Fibroblast of skin of scalp (primary cell): ENCODE data around the gene LDHD.

Experiments
- DNase-seq: peaks from one replicate; pipeline ENCODE4 v3.0.0-alpha.2; 2013

Gene LDHD

DNA sequence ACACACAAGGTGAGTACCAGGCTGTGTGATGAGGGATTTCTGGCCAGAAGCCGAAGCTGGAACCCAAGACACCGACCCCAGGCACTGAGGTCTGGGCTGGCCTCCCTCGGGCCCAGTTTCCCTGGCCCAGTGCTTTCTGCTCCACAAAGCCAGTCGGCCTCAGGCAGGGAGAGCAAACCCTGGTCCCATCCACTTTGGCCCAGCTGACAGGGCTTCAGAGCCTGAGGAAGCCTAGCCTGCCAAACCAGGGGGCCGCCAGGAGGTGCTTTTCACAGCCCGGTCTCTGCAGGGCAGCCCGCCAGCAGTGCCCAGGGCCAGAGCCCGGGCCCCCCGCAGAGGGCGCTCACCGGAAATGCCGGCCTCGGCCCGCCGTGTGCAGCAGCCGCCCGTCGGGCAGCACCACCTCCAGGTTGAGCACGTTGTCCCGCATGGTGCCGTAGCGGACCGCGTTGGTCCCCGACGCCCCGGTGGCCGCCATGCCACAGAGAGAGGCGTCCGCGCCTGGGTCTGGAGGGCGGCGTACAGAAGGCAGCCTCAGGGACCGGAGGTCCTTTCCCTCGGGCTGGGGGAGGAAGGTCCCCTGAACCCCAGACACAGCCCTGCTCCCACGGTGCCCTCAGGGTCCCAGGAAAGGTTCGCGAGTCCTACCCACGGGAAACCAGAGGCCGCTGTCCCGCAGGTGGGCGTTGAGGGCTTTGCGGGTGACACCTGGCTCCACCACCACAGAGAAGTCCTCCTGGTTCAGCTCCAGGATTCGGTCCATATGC, 2.2 kb downstream of the LDHD start:
- DNase-seq = no peak

DNA sequence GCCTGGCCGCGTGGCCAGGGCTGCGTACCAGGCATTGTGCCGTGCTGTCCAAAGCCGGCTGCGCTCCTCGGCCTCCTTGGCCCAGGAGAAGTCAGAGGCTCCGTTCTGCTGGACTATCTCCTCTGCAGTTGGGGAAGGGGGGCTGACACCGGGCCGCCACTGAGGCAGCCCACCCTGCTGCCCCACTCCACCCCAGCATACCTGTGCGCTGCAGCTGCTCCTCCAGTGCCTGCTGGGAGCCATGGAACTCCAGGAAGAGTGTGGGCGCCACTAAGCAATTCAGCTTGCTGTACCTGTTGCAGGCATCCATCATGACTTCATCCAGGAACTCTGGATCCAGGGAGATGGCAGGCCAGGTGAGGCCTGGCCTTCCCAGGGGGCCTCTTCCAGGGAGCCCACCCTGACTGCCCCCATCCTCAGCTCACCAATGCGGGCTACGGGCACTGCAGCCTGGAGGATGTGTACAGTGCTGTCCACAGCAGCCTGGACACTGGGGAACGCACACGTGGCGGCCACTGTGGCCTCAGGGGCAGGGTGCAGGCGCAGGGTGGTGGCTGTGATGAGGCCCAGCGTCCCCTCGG, 2.9 kb downstream of the LDHD start:
- DNase-seq = no peak

DNA sequence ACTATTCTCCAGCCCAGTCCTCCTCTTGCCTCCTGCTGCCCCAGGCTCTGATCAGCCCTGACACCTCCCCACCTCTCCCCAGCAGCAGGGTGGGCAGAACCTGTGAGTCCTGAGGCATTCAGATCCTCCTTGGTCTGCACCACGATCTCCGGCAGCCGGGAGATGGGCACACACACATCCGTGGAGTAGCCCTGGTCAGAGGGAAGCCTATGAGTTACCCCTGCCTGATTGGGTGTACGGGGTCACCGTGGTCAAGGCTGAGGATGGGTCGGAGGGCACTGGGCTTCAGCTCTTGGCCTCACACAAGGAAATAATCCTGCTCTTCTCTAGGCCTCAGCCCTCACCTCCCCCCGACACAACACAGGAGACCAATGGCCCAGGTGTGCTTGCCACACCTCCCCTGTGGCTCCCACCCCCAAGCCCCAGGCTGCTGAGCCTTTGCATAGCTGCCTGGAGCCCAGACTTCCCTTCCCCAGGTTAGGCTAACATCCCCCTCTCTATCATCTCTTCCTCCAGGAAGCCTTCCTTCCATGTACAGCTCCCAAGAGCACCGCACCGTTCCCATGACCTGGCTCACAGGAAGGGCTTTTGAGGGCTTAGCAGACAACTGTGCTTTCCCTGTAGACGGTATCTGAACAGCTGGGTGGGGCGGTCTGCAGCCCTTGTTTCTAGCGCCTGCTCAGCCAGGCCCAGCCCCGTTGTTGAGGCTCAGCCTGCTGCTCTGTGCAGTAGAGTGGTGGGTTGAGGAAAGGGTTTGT, 3.7 kb downstream of the LDHD start:
- DNase-seq = no peak

DNA sequence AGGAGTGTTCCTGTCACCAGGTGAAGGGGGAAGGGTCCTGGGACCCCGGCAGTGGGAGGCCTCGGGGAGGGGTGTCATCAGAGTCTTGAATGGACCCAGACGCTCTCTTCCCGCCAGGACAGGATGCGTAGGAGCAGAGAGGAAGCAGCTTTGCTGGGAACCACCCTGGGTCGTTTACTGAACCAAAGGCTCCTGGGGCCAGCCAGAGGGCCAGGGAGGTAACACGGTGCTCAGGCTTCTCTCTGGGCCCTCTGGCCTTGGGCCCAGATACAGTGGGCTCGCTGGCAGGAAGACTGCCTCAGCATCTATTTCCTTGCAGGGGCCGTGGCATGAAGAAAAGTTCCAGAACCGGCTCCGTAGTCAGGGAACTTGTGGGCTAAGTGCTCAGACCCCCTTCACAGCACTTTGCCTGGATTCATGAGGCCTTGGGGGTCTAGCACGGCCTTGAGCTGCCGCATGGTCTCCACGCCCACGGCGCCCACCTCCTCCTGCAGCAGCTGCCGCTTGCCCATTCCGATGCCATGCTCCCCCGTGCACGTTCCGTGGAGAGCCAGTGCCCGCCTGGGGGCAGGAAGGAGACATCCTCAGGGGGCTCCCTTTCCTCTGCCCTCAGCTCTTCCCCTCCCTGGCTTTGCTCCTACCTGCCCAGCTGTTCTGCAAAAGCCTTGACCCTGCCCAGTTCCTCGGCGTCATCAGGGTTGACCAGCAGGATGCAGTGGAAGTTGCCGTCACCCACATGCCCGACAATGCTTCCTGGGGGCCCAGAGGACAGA, 4.4 kb downstream of the LDHD start:
- no peak for DNase-seq

DNA sequence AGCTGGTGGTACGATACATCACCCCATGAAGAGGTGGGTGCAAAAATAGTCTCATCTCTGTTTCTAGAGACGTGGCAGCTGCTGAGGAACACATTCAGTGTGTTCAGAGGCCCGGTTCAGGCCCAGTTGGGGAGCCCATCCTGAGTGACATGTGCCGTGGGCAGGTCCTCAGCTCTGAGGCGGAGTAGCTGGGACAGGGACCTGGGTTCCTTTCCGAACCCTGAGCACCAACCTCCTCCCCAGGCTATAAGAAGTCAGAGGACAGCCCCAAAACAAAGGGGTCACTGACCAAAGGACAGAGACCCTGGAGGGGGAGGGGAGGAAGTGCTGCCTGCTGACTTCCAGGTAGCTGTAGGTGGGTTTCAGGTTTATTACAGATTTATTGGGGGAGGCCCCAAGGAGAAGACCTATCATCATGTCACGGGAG, 5.1 kb downstream of the LDHD start:
- no peak for DNase-seq

DNA sequence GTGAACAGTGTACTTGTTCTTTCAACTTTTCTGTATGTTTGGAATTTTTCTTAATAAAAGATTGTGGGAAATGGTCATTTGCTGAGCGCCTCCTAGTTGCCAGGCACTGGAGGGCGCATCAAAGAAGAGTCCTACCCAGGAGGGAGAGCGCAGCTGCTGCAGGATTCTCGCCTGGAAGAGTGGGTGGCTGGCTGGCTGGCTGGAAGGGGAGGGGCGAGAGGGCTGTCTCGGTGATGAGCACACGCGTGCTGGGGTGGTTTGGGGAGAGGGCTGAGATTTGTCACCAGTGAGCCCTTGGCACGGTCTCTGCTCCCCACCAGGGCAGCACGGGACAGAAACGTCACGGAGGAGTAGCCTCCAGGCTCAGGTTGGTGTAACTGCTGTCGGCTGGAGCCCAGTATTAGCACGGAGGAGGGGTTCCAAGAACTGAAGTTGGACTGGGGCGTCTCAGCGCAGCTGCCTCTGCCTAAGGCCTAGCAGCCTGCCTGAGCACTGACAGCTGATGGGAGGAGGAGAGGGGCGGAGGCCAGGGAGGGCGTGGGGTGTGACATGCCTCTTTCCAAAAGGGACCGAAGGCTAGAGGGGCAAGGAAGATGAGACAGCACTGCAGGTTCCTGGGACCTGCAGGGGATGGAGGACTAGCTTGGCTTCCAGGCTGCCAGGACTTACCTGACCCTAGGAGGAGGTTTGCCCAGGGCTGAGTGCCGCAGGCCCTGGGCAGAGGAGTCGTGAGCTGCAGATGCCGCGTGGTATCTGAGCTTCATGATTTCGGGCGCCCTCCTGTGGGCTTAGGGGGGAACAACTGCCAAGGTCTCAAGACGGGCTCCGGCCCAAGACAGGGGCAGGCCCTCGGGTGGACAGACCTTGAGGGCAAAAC, 5.7 kb downstream of the LDHD start:
- DNase-seq = peak; percentile 88

DNA sequence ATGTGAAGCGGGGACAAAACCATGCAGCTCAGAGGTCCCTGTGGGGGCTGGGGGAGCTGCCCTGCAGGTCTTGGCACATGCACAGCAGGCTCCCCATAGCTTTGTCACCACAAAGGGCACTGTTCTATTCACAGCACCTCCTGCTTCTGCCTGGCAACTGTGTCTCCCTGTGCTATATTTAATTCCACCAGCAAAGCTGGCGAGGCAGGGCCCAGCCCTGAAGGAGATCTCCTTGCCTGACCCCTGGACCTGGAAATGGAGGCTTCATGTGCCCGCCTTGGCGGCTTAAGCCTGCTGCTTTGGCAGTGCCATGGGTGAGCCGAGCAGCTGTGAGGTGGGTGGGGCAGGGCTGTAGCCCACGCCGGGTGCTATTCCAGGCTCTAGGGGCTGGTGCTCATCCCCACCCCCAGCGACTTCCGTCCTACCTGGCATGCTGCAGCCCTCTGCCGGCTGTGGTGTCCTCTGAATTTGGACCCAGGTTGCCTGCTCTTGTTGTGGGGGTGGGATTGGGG, 6.8 kb downstream of the LDHD start:
- DNase-seq = no peak

DNA sequence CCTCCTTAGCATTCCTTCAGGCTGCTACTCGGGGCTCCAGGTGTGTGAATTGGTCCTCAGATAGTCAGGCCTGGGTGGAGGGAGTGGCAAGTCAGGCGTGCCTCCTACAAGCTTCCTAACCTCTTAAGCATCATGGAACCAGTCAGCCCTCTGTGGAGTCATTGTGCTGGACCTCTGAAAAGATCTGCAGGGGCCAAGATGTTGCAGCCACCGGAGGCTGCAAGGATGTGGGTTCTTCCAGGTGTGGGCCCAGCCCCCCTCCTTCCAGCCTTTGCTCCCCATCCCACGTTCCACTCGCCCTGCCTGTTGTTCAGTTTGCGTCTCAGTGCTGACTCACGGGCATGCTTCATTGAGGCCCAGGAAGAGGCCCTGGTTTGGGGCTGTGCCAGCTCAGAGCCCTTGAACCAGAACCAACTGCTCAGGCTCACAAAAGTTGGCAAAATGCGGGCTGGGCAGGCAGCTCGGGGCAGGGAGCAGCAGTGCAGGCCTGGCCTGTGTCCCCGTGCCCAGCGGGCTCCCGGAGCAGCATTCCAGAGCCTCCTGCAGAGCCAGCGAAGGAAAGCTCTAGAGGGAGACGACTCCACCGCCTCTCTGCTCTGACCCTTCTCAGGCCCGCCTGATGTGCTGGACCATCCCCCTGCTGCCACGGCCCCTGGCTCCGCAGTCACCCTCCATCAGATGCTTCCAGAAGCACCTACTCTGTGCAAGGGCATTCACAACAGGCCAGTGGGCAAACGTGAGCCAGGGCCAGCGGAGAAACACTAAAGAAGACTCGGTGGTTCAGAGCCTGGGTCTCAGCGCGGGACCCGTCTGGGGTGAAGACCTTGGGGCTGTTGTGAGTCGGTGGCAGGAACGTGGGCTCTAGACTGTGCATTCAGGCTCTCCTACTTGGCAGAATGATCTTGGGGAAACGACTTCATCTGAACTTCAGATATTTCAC, 7.5 kb downstream of the LDHD start:
- DNase-seq = peak; percentile 86

DNA sequence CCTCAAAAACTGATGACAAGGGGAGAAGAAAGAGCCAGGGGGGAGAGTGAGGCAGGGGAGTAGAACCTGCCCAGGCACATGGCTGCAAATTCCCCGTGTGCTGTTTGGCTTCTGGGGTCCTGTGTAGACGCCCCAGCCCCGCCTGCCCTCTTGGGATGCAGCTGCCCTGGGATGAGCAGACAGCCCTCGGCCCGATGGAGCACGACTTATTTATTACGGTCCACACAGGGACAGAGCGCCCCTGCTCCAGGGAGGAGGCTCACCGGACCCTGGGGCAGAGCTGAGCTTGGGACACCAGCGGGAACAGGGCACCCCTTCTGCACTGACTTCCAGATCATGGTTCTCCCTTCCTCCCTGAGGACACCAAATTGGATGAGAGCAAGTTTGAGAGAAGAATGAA, 9.1 kb downstream of the LDHD start:
- no peak for DNase-seq

DNA sequence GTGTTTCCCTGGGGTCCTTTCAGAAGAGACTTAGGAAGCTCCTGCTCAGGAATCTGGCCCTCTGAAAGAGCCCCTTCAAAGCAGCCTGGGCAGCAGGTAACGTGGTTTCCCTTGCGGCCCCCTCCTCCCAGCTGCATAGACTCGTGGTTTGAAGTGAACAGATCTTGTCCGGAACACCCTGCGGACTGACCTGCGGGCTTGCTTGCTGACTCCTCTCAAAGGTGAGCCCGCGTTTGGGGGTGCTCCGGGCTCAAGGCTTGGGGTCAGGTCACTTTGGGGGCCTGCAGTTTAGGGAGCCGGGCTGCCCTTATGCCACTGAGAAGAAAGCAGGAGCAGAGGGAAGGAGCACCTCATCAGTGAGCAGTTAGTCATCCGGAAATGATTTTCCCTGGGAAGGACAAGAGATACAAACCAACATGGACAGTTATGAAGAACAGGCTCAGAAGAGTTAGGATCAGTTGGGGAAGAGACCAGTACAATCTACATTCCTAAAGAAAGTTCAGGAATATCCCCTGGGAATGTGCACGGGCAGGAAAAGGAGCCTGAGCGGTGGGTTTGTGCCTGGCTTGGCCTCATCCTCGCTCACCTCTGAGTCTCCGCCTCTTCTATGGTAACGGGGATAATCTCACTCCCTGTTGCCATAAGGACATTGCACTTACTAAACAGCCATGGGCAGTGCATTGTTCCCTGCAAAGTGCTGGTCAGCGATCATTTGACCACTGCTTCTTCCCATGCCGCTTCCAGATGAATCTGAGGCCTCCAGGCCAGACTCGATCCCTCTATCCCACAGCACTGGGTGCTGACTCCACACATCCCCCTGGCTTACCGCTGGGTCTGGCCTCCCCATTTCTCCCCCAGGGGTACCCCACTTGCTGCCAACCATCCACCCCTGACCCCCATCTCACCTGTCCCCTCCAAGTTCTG, 10.0 kb downstream of the LDHD start:
- DNase-seq = no peak

DNA sequence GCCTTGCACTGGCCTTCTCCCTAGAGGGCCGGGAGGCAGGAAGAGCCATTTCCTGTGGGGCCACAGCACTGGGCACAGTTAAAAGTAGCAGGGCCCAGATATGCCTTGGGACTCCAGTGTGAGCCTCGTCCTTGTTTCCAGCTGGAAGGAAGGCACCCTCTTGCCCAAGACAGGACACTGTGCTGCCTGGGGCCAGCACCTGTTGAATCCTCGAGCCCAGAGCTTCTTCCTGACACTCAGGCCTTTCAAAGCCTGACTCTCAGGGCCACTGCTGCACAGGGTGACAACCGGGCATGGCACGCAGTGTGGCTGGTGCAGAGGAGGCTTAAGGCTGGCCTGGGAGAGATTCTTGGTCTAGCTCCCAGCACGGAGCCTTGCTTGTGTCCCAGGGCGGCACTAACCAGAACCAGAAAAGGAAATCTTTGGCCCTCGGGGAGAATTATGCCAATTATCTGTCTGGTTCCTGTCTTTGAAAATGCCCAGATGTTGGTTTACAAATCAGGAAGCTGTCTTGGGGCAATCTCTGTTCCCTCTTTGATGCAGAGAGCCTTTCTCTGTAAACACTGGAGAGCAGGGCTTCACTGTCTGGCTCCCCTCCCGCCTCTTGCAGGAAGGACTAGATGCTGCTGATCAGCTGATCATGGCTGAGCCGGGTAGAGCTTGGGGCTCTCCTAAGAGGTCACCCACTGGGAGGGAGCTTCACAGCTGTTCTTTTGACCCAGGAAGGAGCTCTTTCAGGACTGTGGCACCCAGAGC, 11.1 kb downstream of the LDHD start:
- no peak for DNase-seq

DNA sequence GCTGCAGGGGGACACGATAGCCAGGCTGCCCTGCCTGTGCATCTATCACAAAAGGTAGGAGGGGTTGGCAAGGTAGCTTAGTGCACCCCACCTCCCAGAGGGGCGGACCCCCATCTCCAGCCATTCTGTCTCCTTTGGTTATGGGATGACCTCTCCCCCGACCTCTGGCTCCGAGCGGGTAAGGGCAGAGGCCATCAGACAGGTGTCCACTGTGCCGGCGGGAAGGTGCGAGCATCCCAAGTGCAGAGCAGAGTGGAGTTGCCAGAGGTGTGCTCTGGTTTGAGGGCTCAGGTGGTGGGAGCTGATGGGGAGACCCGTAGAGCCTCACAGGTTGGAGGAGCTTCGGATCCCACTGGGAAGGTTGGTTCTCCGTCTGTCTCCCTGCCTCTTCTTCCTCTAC, 11.7 kb downstream of the LDHD start:
- DNase-seq = no peak

DNA sequence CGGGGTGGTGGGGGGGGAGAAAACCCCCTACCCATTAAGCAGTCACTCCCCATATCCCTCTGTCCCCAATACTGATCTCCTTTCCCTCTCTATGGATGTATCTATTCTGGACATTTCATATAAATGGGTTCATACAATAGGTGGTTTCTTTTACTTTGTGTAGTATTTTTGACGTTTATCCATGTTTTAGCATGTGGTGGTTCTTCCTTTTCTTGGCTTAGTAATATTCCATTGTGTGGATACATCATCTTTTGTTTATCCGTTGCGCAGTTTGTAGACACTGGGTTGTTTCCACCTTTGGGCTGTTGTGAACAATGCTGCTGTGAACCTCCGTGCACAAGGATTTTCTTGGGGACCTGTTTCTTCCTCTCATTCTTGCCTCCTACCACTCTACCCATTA, 12.6 kb downstream of the LDHD start:
- no peak for DNase-seq

DNA sequence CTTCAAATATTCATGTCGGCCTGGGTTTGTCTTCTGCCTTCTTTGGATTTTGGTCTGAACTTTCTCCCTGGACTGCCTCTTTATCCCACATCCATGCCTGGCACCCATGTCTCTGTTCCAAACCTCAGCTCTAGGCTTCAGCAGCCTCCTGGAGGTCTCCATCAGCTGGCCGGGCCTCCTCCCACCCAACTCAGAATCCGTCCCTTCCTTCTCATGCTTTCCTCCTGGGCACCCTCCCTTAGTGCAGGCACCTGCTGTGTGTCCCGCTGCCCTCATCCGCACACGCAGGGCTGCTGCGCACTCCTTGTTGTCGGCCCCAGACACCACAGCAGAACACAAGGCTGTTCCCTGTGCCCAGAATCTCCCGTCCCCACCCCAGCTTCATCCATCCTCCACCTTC, 14.0 kb downstream of the LDHD start:
- DNase-seq = no peak

DNA sequence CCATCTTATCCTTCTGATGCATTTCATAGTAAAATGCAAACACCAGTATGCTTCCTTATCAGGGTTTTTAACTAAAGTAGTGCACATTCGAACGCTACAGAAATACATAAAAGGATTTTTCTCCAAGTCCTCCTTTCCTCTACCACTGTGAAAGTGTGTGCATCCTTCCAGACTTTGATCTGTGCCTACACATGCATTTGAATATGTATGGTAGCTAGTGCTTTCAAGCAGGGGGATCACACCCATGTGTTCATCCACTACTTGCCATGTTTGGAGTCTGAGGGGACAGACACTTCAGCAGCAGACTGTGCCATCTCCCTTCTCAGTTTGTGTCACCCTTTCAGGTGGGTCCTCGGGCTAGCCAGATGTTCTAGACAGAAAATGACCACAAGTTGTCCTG, 14.9 kb downstream of the LDHD start:
- no peak for DNase-seq

DNA sequence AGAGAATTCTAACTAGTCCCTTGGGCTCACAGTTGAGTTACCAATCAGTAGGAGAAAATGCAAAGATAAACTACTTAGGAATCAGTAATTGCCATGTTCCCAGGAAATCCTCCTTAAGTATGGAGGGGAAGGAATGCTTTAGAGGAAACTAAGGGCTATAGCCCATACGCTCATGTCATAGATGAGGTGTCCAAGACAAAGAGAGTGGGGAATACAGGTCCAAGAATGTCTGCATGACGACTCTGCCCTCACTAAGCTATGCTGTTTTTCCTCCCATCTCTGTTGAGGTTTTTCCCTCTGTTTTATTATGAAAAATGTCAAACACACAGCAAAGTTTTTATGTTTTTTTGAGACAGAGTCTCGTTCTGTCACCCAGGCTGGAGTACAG, 16.0 kb downstream of the LDHD start:
- DNase-seq = no peak

DNA sequence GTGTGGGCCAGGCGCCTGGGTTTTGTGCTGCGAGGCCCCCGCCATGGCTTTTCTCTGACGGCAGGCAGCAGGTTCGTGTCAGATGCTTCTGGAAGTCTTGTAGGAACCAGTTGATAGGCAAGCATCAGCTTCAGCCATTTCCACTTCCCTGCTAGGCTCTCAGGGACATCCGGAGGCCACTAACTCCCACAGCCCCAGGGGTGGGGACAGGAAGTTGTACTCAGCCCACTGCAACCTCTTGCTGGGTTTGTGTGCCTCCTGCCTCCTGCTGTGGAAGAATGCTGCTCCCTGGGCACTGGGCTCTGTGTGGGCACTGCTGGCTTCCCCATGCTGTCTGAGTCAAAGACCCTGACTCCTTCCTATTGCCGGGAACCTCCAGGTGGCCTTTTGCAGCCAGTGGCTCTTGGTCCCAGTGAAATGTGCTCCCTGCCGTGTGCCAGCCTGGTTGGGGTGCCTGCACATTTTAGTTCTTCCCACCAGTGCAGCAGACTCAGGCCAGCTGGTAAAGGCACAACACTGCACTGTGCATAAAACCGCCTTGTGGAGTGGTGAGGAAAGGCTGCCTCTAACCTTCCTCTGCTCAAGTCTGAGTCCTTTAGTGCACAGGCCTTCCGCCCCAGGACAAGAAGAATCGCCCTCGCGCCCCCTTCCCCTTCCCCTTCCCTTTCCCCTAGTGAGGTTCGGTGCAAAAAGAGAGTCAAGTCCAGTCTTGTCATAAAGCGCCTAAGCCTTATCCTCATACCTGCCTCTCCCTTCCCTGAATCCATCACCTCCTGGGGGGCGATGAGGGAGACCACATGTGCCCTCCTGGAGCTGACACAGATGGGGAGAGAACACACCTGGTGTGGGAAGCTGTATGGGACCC, 16.6 kb downstream of the LDHD start:
- DNase-seq = peak; percentile 56
